Omental fat pad (tissue), 4 donors: ENCODE data around the gene SCPEP1. TPM values are rescaled to one million over a fixed set of nuclear protein-coding genes. Genes with fewer than 3 reads are reported as not detected.

Source experiments
- ATAC-seq: fragments of 150-250 bp; one replicate; pipeline ENCODE4 v1.9.1; 2016; ENCODE audit warnings: mild to moderate bottlenecking, moderate library complexity; ENCODE audit not compliant: low FRiP score
- DNase-seq: peaks from one replicate; pipeline ENCODE4 v3.0.0-alpha.2; 2019; ENCODE audit warnings: low spot score
- total RNA-seq, 4 donors: library from RNA; depleted of rRNA; stranded (reverse); fragments of >200 nt; gene quantifications; one replicate each; pipeline ENCODE4 v1.1.0, GENCODE V29; 2016
- TF ChIP-seq, protein P1 (sequence below), 3 donors: fragments of 450-650 bp; IDR thresholded peaks; one replicate each; pipeline ENCODE4 v1.5.1; 2016 to 2017; ENCODE audit warnings: antibody characterized with exemption in 3 of 3, mild to moderate bottlenecking in 3 of 3, moderate library complexity in 2 of 3

Gene SCPEP1
- total RNA-seq, 4 donors from 2014 or later = 59.6 to 80.9 (median 69.1) TPM

DNA sequence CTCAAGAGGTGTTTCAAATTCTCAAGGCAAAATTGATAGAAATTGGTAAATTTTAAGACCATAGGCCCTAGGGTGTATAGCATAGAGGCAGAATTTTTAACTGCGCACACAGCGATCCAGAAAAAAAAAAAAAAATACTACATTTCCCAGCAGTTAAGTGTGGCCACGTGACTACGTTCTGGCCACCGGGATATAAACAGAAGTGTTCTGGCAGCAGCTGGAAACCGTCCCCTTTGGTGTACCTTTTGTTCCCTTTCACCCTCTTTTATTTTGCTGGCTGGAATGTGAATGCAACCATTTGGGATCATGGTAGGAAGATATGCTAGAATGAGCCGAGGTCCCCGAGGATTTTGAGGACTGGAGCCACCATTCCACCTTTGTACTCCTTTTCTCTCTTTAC is 54.4 kb downstream of the SCPEP1 start:
- DNase-seq (no peak), ATAC-seq (no peak)
- TF ChIP-seq, protein P1, sequence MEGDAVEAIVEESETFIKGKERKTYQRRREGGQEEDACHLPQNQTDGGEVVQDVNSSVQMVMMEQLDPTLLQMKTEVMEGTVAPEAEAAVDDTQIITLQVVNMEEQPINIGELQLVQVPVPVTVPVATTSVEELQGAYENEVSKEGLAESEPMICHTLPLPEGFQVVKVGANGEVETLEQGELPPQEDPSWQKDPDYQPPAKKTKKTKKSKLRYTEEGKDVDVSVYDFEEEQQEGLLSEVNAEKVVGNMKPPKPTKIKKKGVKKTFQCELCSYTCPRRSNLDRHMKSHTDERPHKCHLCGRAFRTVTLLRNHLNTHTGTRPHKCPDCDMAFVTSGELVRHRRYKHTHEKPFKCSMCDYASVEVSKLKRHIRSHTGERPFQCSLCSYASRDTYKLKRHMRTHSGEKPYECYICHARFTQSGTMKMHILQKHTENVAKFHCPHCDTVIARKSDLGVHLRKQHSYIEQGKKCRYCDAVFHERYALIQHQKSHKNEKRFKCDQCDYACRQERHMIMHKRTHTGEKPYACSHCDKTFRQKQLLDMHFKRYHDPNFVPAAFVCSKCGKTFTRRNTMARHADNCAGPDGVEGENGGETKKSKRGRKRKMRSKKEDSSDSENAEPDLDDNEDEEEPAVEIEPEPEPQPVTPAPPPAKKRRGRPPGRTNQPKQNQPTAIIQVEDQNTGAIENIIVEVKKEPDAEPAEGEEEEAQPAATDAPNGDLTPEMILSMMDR (IDR thresholded peaks at IDR 0.05) = no peak

DNA sequence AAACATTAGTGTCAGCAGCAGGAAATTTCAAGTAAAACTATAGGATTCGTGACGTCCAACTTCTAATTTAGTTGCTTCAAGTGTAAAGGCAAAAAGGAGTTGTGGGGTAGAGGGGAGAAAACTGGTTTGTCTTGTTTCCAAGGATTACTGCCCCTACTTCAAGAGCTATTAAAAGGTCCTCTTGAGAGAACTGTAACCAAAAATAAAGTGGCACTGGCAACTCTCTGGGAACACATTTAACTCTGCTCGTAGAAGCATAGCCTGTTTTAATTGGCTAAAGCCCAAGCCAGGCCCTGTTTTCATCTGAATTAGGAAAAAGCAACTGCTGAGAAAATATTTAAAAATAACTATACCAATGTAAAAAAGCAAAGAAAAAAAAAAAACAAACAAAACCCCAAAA is 55.4 kb downstream of the SCPEP1 start:
- ATAC-seq = no peak
- TF ChIP-seq, protein P1 (IDR thresholded peaks at IDR 0.05) = no peak
- no peak for DNase-seq

DNA sequence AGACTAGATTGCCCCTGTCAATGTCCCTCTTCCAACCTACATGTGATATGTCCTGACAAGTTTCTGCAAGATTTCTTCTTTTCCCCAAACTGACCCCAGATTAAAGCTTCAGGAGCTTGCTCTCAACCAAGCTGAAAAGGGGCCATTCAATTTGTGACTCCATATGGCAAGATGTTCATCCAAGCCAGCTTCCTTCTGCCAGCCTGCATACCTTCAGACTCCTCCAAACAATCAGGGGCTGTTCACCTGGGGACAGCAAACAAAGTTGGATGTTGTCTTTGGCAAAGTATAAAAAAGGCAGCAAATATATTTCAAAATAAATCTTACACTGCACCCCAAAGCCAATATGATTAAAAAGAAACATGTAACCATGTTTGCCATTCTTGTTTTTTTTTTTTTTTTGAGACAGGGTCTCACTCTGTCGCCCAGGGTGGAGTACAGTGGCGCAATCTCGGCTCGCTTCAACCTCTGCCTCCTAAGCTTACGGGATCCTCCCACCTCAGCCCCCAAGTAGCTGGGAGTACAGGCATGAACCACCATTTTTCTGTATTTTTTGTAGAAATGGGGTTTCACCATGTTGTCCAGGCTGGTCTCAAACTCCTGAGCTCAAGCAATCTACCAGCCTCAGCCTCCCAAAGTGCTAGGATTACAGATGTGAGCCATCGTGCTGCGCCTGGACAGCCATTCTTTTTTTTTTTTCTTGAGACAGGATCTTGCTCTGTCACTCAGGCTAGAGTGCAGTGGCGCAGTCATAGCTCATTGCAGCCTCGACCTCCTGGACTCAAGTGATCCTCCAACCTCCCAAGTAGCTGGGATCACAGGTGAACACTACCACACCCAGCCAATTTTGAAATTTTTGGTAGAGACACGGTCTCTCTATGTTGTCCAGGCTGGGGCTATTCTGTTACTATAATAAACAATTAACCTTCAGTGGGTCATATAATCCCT is 57.1 kb downstream of the SCPEP1 start:
- TF ChIP-seq, protein P1 (IDR thresholded peaks at IDR 0.05) = no peak
- DNase-seq (no peak), ATAC-seq (no peak)

- peak; percentile 63 for ATAC-seq
- TF ChIP-seq, protein P1 (IDR thresholded peaks at IDR 0.05) = no peak
- no peak for DNase-seq
These were observed 58.1 kb downstream of the SCPEP1 start for GRCh38 chr17:57035971-57036481.

- ATAC-seq (no peak), DNase-seq (no peak)
- TF ChIP-seq, protein P1 (IDR thresholded peaks at IDR 0.05) = no peak
These were observed 59.5 kb downstream of the SCPEP1 start for GRCh38 chr17:57037411-57037810.

GRCh38 chr17:57038486-57038885 is 60.6 kb downstream of the SCPEP1 start:
- TF ChIP-seq, protein P1 (IDR thresholded peaks at IDR 0.05) = no peak
- DNase-seq (no peak), ATAC-seq (no peak)

- TF ChIP-seq, protein P1 (IDR thresholded peaks at IDR 0.05) = no peak
- ATAC-seq (no peak), DNase-seq (no peak)
These were observed 62.6 kb downstream of the SCPEP1 start for GRCh38 chr17:57040571-57040970.
